Common myeloid progenitor, CD34-positive (primary cell): ENCODE results near the gene CPD.
"Not testable (repeated sequence)": the region's sequence is repeated elsewhere in the genome, so short reads cannot be mapped to it uniquely, and the experiment has no call there.

ENCODE experiments used
- CTCF ChIA-PET: fragments of 350-600 bp; sonication (Branson Sonifier 250); formaldehyde crosslinking; loops from one replicate; lab custom pipeline; 2021; ENCODE audit warnings: antibody characterized with exemption; lab: Charles Lee
- POLR2A ChIA-PET: fragments of 350-600 bp; sonication (Branson Sonifier 250); formaldehyde crosslinking; loops from one replicate; lab custom pipeline; 2021; ENCODE audit warnings: antibody characterized with exemption; lab: Charles Lee
- DNase-seq, 3 donors: peaks; one replicate each; pipeline versions ENCODE4 v3.0.0 to v3.0.0-alpha.2; 2013
- H3K27ac ChIP-seq, 2 experiments: 1 replicate in 1 of 2; 2 replicates in 1 of 2; pipeline ENCODE4 v1.7.0; 2013; ENCODE audit warnings: inconsistent platforms in 2 of 2, low read length in 2 of 2, mild to moderate bottlenecking in 2 of 2, low read depth in 1 of 2, moderate library complexity in 1 of 2; ENCODE audit not compliant: severe bottlenecking in 2 of 2, insufficient read depth in 1 of 2, poor library complexity in 1 of 2
- H3K27me3 ChIP-seq, 5 experiments: replicated peaks in 2 of 5; 1 replicate in 3 of 5; 2 replicates in 2 of 5; pipeline versions ENCODE4 v1.6.1 to v1.7.0; 2013; ENCODE audit warnings: low read length in 4 of 5, mild to moderate bottlenecking in 2 of 5, moderate library complexity in 2 of 5, inconsistent platforms in 1 of 5; ENCODE audit not compliant: insufficient read depth in 5 of 5, control insufficient read depth in 4 of 5
- H3K36me3 ChIP-seq, 4 experiments: 1 replicate in 2 of 4; 2 replicates in 2 of 4; pipeline versions ENCODE4 v1.6.1 to v1.7.0; 2013; ENCODE audit warnings: low read length in 3 of 4, control low read depth in 1 of 4, mild to moderate bottlenecking in 1 of 4; ENCODE audit not compliant: control insufficient read depth in 4 of 4, insufficient read depth in 4 of 4
- H3K4me1 ChIP-seq, 4 experiments: 1 replicate in 3 of 4; 2 replicates in 1 of 4; pipeline versions ENCODE4 v1.6.1 to v1.7.1; 2013; ENCODE audit warnings: low read length in 3 of 4, mild to moderate bottlenecking in 3 of 4, control low read depth in 1 of 4, inconsistent platforms in 1 of 4, moderate library complexity in 1 of 4; ENCODE audit not compliant: control insufficient read depth in 4 of 4, insufficient read depth in 4 of 4; ENCODE audit errors: control extremely low read depth in 1 of 4
- H3K4me3 ChIP-seq, 7 experiments: 1 replicate in 4 of 7; 2 replicates in 3 of 7; pipeline versions ENCODE4 v1.5.1 to v1.7.0; 2013; ENCODE audit warnings: mild to moderate bottlenecking in 7 of 7, low read length in 6 of 7, moderate library complexity in 6 of 7, inconsistent platforms in 2 of 7, low read depth in 2 of 7, control low read depth in 1 of 7; ENCODE audit not compliant: insufficient read depth in 4 of 7, control insufficient read depth in 1 of 7; ENCODE audit errors: extremely low read depth in 1 of 7
- H3K9me3 ChIP-seq, 5 experiments: 1 replicate in 4 of 5; 2 replicates in 1 of 5; pipeline versions ENCODE4 v1.6.1 to v1.7.1; 2013; ENCODE audit warnings: low read length in 4 of 5, mild to moderate bottlenecking in 2 of 5, inconsistent platforms in 1 of 5, low read depth in 1 of 5, moderate library complexity in 1 of 5; ENCODE audit not compliant: control insufficient read depth in 4 of 5, insufficient read depth in 2 of 5; ENCODE audit errors: control extremely low read depth in 1 of 5
- WGBS: methylation state at CpG from one replicate; pipeline ENCODE4 v1.1.5; 2013; ENCODE audit not compliant: insufficient coverage; 5-methylcytosine and 5-hydroxymethylcytosine counted together

CPD gene

GRCh38 chr17:30401097-30401496 is 22.4 kb downstream of the CPD start:
- DNase-seq = peak in 2 of 3 donors; percentile 4 to 17
- Histone ChIP-seq H3K4me1 (no peaks in the 10 kb centered on the region), H3K27me3 (no peaks in the 10 kb centered on the region), H3K4me3 (no peak overlapping the region), H3K27ac (no peak overlapping the region), H3K36me3 (peaks cover 2 to 9% (median 4%) of the 10 kb centered on the region in 4 experiments), H3K9me3 (peaks cover 0 to 7% (median 0%) of the 10 kb centered on the region in 5 experiments)
- ChIA-PET POLR2A (no interaction called here), CTCF (no interaction called here)
- WGBS = 92% methylated on average over 1 of the region's 1 CpG

GRCh38 chr17:30405161-30405560 is 26.4 kb downstream of the CPD start:
- peaks cover 0 to 7% (median 0%) of the 10 kb centered on the region in 5 experiments for H3K9me3 ChIP-seq
- ChIA-PET CTCF (interaction anchor here (0.9 kb wide), 1 partner anchor 11 kb away, joined by 3 read pairs; no protein-coding TSS in a partner anchor), POLR2A (no interaction called here)

GRCh38 chr17:30410627-30411026 is 31.9 kb downstream of the CPD start:
- H3K27me3 ChIP-seq, H3K27ac ChIP-seq, CTCF ChIA-PET, POLR2A ChIA-PET, H3K4me3 ChIP-seq, H3K9me3 ChIP-seq, H3K4me1 ChIP-seq, H3K36me3 ChIP-seq, DNase-seq: not testable (repeated sequence)
- WGBS = 100% methylated on average over 2 of the region's 2 CpGs

More at GRCh38 chr17:30405161-30405560, 26.4 kb downstream of the CPD start:
- DNase-seq = no peak
- no peaks in the 10 kb centered on the region for H3K27me3 ChIP-seq
- peaks cover 2 to 9% (median 3%) of the 10 kb centered on the region in 4 experiments for H3K36me3 ChIP-seq
- H3K27ac ChIP-seq = no peak overlapping the region
- H3K4me3 ChIP-seq = no peak overlapping the region
- no peaks in the 10 kb centered on the region for H3K4me1 ChIP-seq

GRCh38 chr17:30412008-30412496 is 33.3 kb downstream of the CPD start:
- H3K27me3 ChIP-seq, DNase-seq, POLR2A ChIA-PET, H3K36me3 ChIP-seq, H3K4me3 ChIP-seq, H3K4me1 ChIP-seq, H3K9me3 ChIP-seq, H3K27ac ChIP-seq: not testable (repeated sequence)
- CTCF ChIA-PET = interaction anchor here (1.3 kb wide), 1 partner anchor 9 kb away, joined by 3 read pairs; no protein-coding TSS in a partner anchor
- WGBS = 100% methylated on average over 3 of the region's 3 CpGs

GRCh38 chr17:30413109-30413508 is 34.4 kb downstream of the CPD start:
- POLR2A ChIA-PET = no interaction called here
- CTCF ChIA-PET = interaction anchor here (1.2 kb wide), 1 partner anchor 9 kb away, joined by 3 read pairs; no protein-coding TSS in a partner anchor
- H3K36me3 ChIP-seq = no peaks in the 10 kb centered on the region
- H3K4me3 ChIP-seq = no peak overlapping the region
- no peak for DNase-seq
- H3K27ac ChIP-seq = no peak overlapping the region
- WGBS = 100% methylated on average over 3 of the region's 4 CpGs
- no peaks in the 10 kb centered on the region for H3K4me1 ChIP-seq
- no peaks in the 10 kb centered on the region for H3K9me3 ChIP-seq
- no peaks in the 10 kb centered on the region for H3K27me3 ChIP-seq

GRCh38 chr17:30414486-30414885 is 35.8 kb downstream of the CPD start:
- Histone ChIP-seq H3K9me3 (no peaks in the 10 kb centered on the region), H3K27me3 (no peaks in the 10 kb centered on the region), H3K36me3 (no peaks in the 10 kb centered on the region), H3K4me1 (no peaks in the 10 kb centered on the region), H3K4me3 (no peak overlapping the region), H3K27ac (no peak overlapping the region)
- ChIA-PET CTCF (interaction anchor here (0.7 kb wide), 1 partner anchor 69 kb away, joined by 3 read pairs; no protein-coding TSS in a partner anchor), POLR2A (no interaction called here)
- WGBS = 100% methylated on average over 2 of the region's 4 CpGs
- no peak for DNase-seq

GRCh38 chr17:30415491-30415890 is 36.8 kb downstream of the CPD start:
- ChIA-PET CTCF (interaction anchor here (2.5 kb wide), 1 partner anchor 75 kb away, joined by 5 read pairs; no protein-coding TSS in a partner anchor), POLR2A (interaction anchor here (0.5 kb wide), 1 partner anchor 11 kb away, joined by 3 read pairs; no protein-coding TSS in a partner anchor)
- no peak for DNase-seq
- no peaks in the 10 kb centered on the region for H3K36me3 ChIP-seq
- H3K9me3 ChIP-seq = no peaks in the 10 kb centered on the region
- H3K27me3 ChIP-seq = no peaks in the 10 kb centered on the region
- no peak overlapping the region for H3K27ac ChIP-seq
- no peak overlapping the region for H3K4me3 ChIP-seq
- H3K4me1 ChIP-seq = no peaks in the 10 kb centered on the region
